ENCODE results near the gene GSDMA.
"Not testable (repeated sequence)": the region's sequence is repeated elsewhere in the genome, so short reads cannot be mapped to it uniquely, and the experiment has no call there.

GSDMA gene

GRCh38 chr17:39929646-39930407, 33.0 kb upstream of the GSDMA start:
- DNase-seq = no peak

- DNase-seq = no peak
Observed at GRCh38 chr17:39933912-39934311, 28.9 kb upstream of the GSDMA start.

- no peak for DNase-seq
Observed at GRCh38 chr17:39934324-39934723, 28.5 kb upstream of the GSDMA start.

- no peak for DNase-seq
Observed at GRCh38 chr17:39935909-39936308, 26.9 kb upstream of the GSDMA start.

GRCh38 chr17:39937447-39937846, 25.4 kb upstream of the GSDMA start:
- DNase-seq = no peak

- DNase-seq = no peak
Observed at GRCh38 chr17:39938140-39938869, 24.5 kb upstream of the GSDMA start.

- DNase-seq = no peak
Observed at GRCh38 chr17:39939106-39939505, 23.7 kb upstream of the GSDMA start.

- DNase-seq = no peak
Observed at GRCh38 chr17:39939588-39940419, 23.0 kb upstream of the GSDMA start.

- DNase-seq = peak; percentile 51
Observed at GRCh38 chr17:39943702-39944392, 19.0 kb upstream of the GSDMA start.

GRCh38 chr17:39944393-39944711, 18.5 kb upstream of the GSDMA start:
- no peak for DNase-seq

GRCh38 chr17:39946551-39947330, 16.1 kb upstream of the GSDMA start:
- no peak for DNase-seq

- DNase-seq = not testable (repeated sequence)
Observed at GRCh38 chr17:39948489-39948828, 14.3 kb upstream of the GSDMA start.

GRCh38 chr17:39949028-39949427, 13.8 kb upstream of the GSDMA start:
- DNase-seq = no peak

GRCh38 chr17:39950871-39951348, 11.9 kb upstream of the GSDMA start:
- no peak for DNase-seq

GRCh38 chr17:39951924-39952679, 10.7 kb upstream of the GSDMA start:
- no peak for DNase-seq

GRCh38 chr17:39952680-39953470, 9.9 kb upstream of the GSDMA start:
- peak; percentile 89 for DNase-seq

- DNase-seq = no peak
Observed at GRCh38 chr17:39953471-39953888, 9.3 kb upstream of the GSDMA start.

GRCh38 chr17:39954876-39955275, 7.9 kb upstream of the GSDMA start:
- no peak for DNase-seq

GRCh38 chr17:39955726-39956225, 7.0 kb upstream of the GSDMA start:
- DNase-seq = no peak

- no peak for DNase-seq
Observed at GRCh38 chr17:39960524-39961041, 2.2 kb upstream of the GSDMA start.

All from NCI-H2029 (cell line).